Neural cell (in vitro differentiated cells): ENCODE data around the gene ASIC2.

Experiments
- CTCF ChIP-seq: fragments of 450-650 bp; IDR thresholded peaks from 2 replicates; pipeline ENCODE4 v1.5.1; 2014; ENCODE audit warnings: antibody characterized with exemption, mild to moderate bottlenecking, moderate library complexity; ENCODE audit not compliant: poor library complexity, severe bottlenecking
- POLR2AphosphoS5 ChIP-seq: IDR thresholded peaks from 2 replicates; pipeline ENCODE4 v1.6.1; 2012

- TF ChIP-seq POLR2AphosphoS5 = no peak
- no peak for TF ChIP-seq CTCF
These were observed 58.9 kb downstream of the ASIC2 start for GRCh38 chr17:33234233-33234632.
